HepG2 (cell line): ENCODE results near the gene MAP3K19. TPM values are rescaled to one million over a fixed set of nuclear protein-coding genes. Genes with fewer than 3 reads are reported as not detected.

Experiments
- ATAC-seq: fragments of 200-7000 bp; cut with Tn5 transposase; 3 replicates; pipeline ENCODE4 v1.9.1; 2020; ENCODE audit warnings: mild to moderate bottlenecking, moderate library complexity
- BruUV-seq: library from RNA; stranded (reverse); fragments of 400-500 nt; replicated peaks from 2 replicates; lab custom pipeline; 2021; lab: Mats Ljungman, UMichigan
- CTCF ChIA-PET: fragments of 300-600 bp; formaldehyde crosslinking; extraction: SDS; loops from one replicate; lab custom pipeline; 2021; ENCODE audit warnings: low total read pairs, inconsistent platforms, low intra/inter-chr PET ratio; lab: Yijun Ruan, JAX
- POLR2A ChIA-PET: fragments of 350-600 bp; sonication (Branson Sonifier 250); formaldehyde crosslinking; loops from one replicate; lab custom pipeline; 2020; ENCODE audit warnings: antibody characterized with exemption, inconsistent platforms; lab: Yijun Ruan, JAX
- DNase-seq: peaks from one replicate; pipeline ENCODE4 v3.0.0-alpha.2; 2015; ENCODE audit warnings: low spot score
- FAIRE-seq: peaks from 3 replicates; lab custom pipeline; 2011; peaks lifted over from hg19 to GRCh38; lab: Jason Lieb, UNC
- H2AFZ ChIP-seq: one replicate; pipeline ENCODE4 v1.6.1; 2011; ENCODE audit warnings: low read length, inconsistent platforms
- H3K27ac ChIP-seq: fragments of 300-600 bp; 3 replicates; pipeline ENCODE4 v1.8.0; 2011; ENCODE audit warnings: mixed run types, mild to moderate bottlenecking, mixed read lengths, low read length, inconsistent platforms; ENCODE audit not compliant: insufficient read depth; ENCODE audit errors: extremely low read length
- H3K27me3 ChIP-seq, 2 experiments: fragments of 200-600 bp in 1 of 2; 2 replicates in 1 of 2; 3 replicates in 1 of 2; pipeline versions ENCODE4 v1.6.0 to v1.8.0; 2011; ENCODE audit warnings: low read length in 2 of 2, mild to moderate bottlenecking in 2 of 2, moderate library complexity in 2 of 2, inconsistent platforms in 1 of 2; ENCODE audit not compliant: insufficient read depth in 2 of 2, control insufficient read depth in 1 of 2
- H3K36me3 ChIP-seq, 2 experiments: fragments of 200-600 bp in 1 of 2; replicated peaks in 1 of 2; 2 replicates in 1 of 2; 3 replicates in 1 of 2; pipeline versions ENCODE4 v1.5.1 to v1.8.0; 2011; ENCODE audit warnings: low read length in 2 of 2, inconsistent platforms in 1 of 2; ENCODE audit not compliant: insufficient read depth in 2 of 2, control insufficient read depth in 1 of 2
- H3K4me1 ChIP-seq: 2 replicates; pipeline ENCODE4 v1.5.1; 2012; ENCODE audit warnings: low read length, inconsistent platforms; ENCODE audit not compliant: insufficient read depth
- H3K4me2 ChIP-seq: 2 replicates; pipeline ENCODE4 v1.6.0; 2011; ENCODE audit warnings: low read depth, low read length, inconsistent platforms
- H3K4me3 ChIP-seq, 3 experiments: fragments of 200-600 bp in 1 of 3; sonication (generic), shearing (Covaris generic) in 1 of 3; replicated peaks in 1 of 3; 2 replicates each; pipeline ENCODE4 v1.5.1; 2011 to 2016; ENCODE audit warnings: low read length in 3 of 3, inconsistent platforms in 2 of 3, low read depth in 2 of 3, mild to moderate bottlenecking in 2 of 3, control low read depth in 1 of 3, mixed read lengths in 1 of 3; ENCODE audit not compliant: insufficient read depth in 1 of 3
- H3K79me2 ChIP-seq: one replicate; pipeline ENCODE4 v1.6.1; 2011; ENCODE audit warnings: low read length, inconsistent platforms; ENCODE audit not compliant: insufficient read depth
- H3K9ac ChIP-seq: 2 replicates; pipeline ENCODE4 v1.6.0; 2011; ENCODE audit warnings: mild to moderate bottlenecking, low read depth, low read length, inconsistent platforms; ENCODE audit not compliant: insufficient read depth
- H3K9me3 ChIP-seq: 2 replicates; pipeline ENCODE4 v1.5.1; 2012; ENCODE audit warnings: mild to moderate bottlenecking, low read length
- H4K20me1 ChIP-seq: 2 replicates; pipeline ENCODE4 v1.6.0; 2011; ENCODE audit warnings: inconsistent platforms, mild to moderate bottlenecking, low read length, moderate library complexity; ENCODE audit not compliant: insufficient read depth
- CEBPB ChIP-seq: IDR thresholded peaks from 2 replicates; pipeline ENCODE4 v1.6.1; 2011; ENCODE audit warnings: low read depth, low read length, improper control_type of control experiment, borderline replicate concordance
- CENPX ChIP-seq: sonication (generic); formaldehyde crosslinking; IDR thresholded peaks from 2 replicates; pipeline ENCODE4 v1.9.0; 2021; ENCODE audit warnings: mild to moderate bottlenecking, missing genetic modification reagents, moderate library complexity
- FOXO1 ChIP-seq: sonication (generic); formaldehyde crosslinking; IDR thresholded peaks from 2 replicates; pipeline ENCODE4 v1.4.0; 2020; ENCODE audit warnings: missing genetic modification reagents
- IKZF4 ChIP-seq: sonication (generic); formaldehyde crosslinking; IDR thresholded peaks from 2 replicates; pipeline ENCODE4 v1.5.1; 2020; ENCODE audit warnings: borderline replicate concordance, mild to moderate bottlenecking, low read depth, missing genetic modification reagents; ENCODE audit errors: not compliant biosample characterization
- KMT2B ChIP-seq: IDR thresholded peaks from 2 replicates; pipeline ENCODE4 v1.6.1; 2016; ENCODE audit warnings: missing genetic modification reagents, missing compliant biosample characterization
- MTF2 ChIP-seq: sonication (generic); formaldehyde crosslinking; IDR thresholded peaks from 2 replicates; pipeline ENCODE4 v1.5.0; 2020; ENCODE audit warnings: missing genetic modification reagents, borderline replicate concordance
- MYNN ChIP-seq: sonication (generic); formaldehyde crosslinking; IDR thresholded peaks from 2 replicates; pipeline ENCODE4 v1.4.0; 2020; ENCODE audit warnings: mild to moderate bottlenecking, low read depth, missing genetic modification reagents
- NR2F1 ChIP-seq, 2 experiments: fragments of 450-650 bp in 1 of 2; formaldehyde crosslinking in 1 of 2; IDR thresholded peaks; 2 replicates each; pipeline versions ENCODE4 v1.5.0 to v1.6.1; 2016 to 2020; ENCODE audit warnings: mild to moderate bottlenecking in 1 of 2, missing compliant biosample characterization in 1 of 2, missing genetic modification reagents in 1 of 2, moderate library complexity in 1 of 2
- RERE ChIP-seq: IDR thresholded peaks from 2 replicates; pipeline ENCODE4 v1.6.1; 2016; ENCODE audit warnings: low read depth, missing genetic modification reagents, missing compliant biosample characterization
- SIN3A ChIP-seq: IDR thresholded peaks from 2 replicates; pipeline ENCODE4 v1.6.1; 2011; ENCODE audit warnings: low read depth, mild to moderate bottlenecking, control low read depth, low read length, borderline replicate concordance
- ZBTB44 ChIP-seq: sonication (generic); formaldehyde crosslinking; IDR thresholded peaks from 2 replicates; pipeline ENCODE4 v1.4.0; 2020; ENCODE audit warnings: missing genetic modification reagents
- ZKSCAN5 ChIP-seq: sonication (generic); formaldehyde crosslinking; IDR thresholded peaks from 2 replicates; pipeline ENCODE4 v1.5.1; 2020; ENCODE audit warnings: mild to moderate bottlenecking, missing genetic modification reagents
- ZNF335 ChIP-seq: sonication (generic); formaldehyde crosslinking; IDR thresholded peaks from 2 replicates; pipeline ENCODE4 v1.4.0; 2020; ENCODE audit warnings: missing genetic modification reagents
- ZNF337 ChIP-seq: sonication (generic); formaldehyde crosslinking; IDR thresholded peaks from 2 replicates; pipeline ENCODE4 v1.5.1; 2020; ENCODE audit warnings: missing genetic modification reagents, low read depth, mild to moderate bottlenecking, borderline replicate concordance
- ZNF546 ChIP-seq: sonication (generic); formaldehyde crosslinking; conservative IDR thresholded peaks from 2 replicates; pipeline ENCODE4 v1.8.1; 2023; ENCODE audit warnings: mild to moderate bottlenecking, missing genetic modification reagents
- ZNF549 ChIP-seq: sonication (generic); formaldehyde crosslinking; IDR thresholded peaks from 2 replicates; pipeline ENCODE4 v1.5.0; 2020; ENCODE audit warnings: missing genetic modification reagents
- ZNF7 ChIP-seq: IDR thresholded peaks from 2 replicates; pipeline ENCODE4 v1.6.1; 2016; ENCODE audit warnings: missing biosample characterization, missing genetic modification reagents
- ZNF761 ChIP-seq: sonication (generic); formaldehyde crosslinking; conservative IDR thresholded peaks from 2 replicates; pipeline ENCODE4 v1.4.0; 2020; ENCODE audit warnings: mild to moderate bottlenecking, missing genetic modification reagents
- WGBS: methylation state at CpG from one replicate; pipeline ENCODE4 v1.1.6; 2017; ENCODE audit warnings: low lambda C conversion rate; 5-methylcytosine and 5-hydroxymethylcytosine counted together
- in situ Hi-C: cut with HindIII; loops from 2 replicates; pipeline ENCODE4 v1.10.0; 2017; ENCODE audit warnings: low pct_unique_long_range_greater_than_20kb; ENCODE audit not compliant: extremely low pct_ligation_motif_present
- intact Hi-C: fragments of 100-400 bp; cut with micrococcal nuclease; formaldehyde crosslinking; loops from one replicate; pipeline ENCODE4 v1.10.0; 2022; ENCODE audit not compliant: unreplicated experiment
- polyA plus RNA-seq, 8 experiments: library from polyadenylated mRNA; depleted of rRNA in 3 of 8; stranded (reverse) in 7 of 8; unstranded in 1 of 8; fragments of >200 nt; fragmentation: Illumina TruSeq in 4 of 8; extraction: Trizol in 4 of 8; gene quantifications; 2 replicates each; pipeline versions ENCODE4 v1.2.1 to v1.2.3, GENCODE V29; 2011 to 2016; ENCODE audit warnings: low read depth in 4 of 8, missing spikeins in 1 of 8, mixed read lengths in 1 of 8; ENCODE audit not compliant: insufficient read depth in 1 of 8
- total RNA-seq, 5 experiments: library from RNA; depleted of rRNA; stranded (reverse); fragments of >200 nt; fragmentation: Illumina TruSeq; extraction: Trizol; gene quantifications; 2 replicates each; pipeline ENCODE4 v1.2.3, GENCODE V29; 2016; ENCODE audit warnings: low read depth in 1 of 5

The MAP3K19 gene
- total and polyA plus RNA-seq, 2 of the 13 experiments (the other 11 are each of a cell fraction or from before 2014, with no cell fraction given) = not detected

GRCh38 chr2:134917360-134917865 lies 129.8 kb downstream of the MAP3K19 start:
- intact Hi-C loops (loop anchor here (5.0 to 10.0 kb wide), 4 partner anchors 137 to 803 kb away; partner anchors contain the start of genes R3HDM1, RAB3GAP1 and ZRANB3), in situ Hi-C loops (no loop called here)
- Histone ChIP-seq H2AFZ (peak overlapping the region; percentile 31), H3K36me3 (no peaks in the 10 kb centered on the region; a peak in 1 of 5 replicates), H3K4me3 (peak overlapping the region; percentile 77 to 100 (median 94)), H3K27ac (peak overlapping the region; percentile 99), H3K4me2 (peak overlapping the region; percentile 87), H3K27me3 (no peaks in the 10 kb centered on the region; a peak in 1 of 5 replicates), H3K9ac (peak overlapping the region; percentile 99), H4K20me1 (peaks cover 30% of the 10 kb centered on the region), H3K9me3 (no peaks in the 10 kb centered on the region), H3K4me1 (peaks cover 30% of the 10 kb centered on the region), H3K79me2 (peaks cover 40% of the 10 kb centered on the region)
- ATAC-seq = peak; percentile 0; the same call in 1 of the 3 replicates
- no peak for FAIRE-seq
- 6% methylated on average over 16 of the region's 16 CpGs for WGBS
- ChIA-PET CTCF (no interaction called here), POLR2A (interaction anchor here (1.0 to 2.7 kb wide), 7 partner anchors 9 to 1068 kb away, joined by 3 to 15 read pairs (median 7); partner anchors contain the start of genes DARS1, R3HDM1, RAB3GAP1 and ZRANB3)
- no TSS peak for BruUV-seq
- peak; percentile 11 for DNase-seq
- TF ChIP-seq SIN3A (no peak), CENPX (no peak), ZNF549 (no peak), ZKSCAN5 (CRISPR knock-in tag) (no peak), MYNN (no peak), ZNF337 (peak; percentile 2; the same call in 1 of the 2 replicates), ZNF761 (no peak), NR2F1 (CRISPR knock-in tag; IDR thresholded peaks at IDR 0.05) (0 out of 4 replicates have a peak, but pooled peaks of 1 of the 2 experiments have one; percentile 41), FOXO1 (CRISPR knock-in tag) (no peak), ZBTB44 (CRISPR knock-in tag) (no peak), MTF2 (CRISPR knock-in tag) (0 out of 2 replicates have a peak, but pooled peaks have one; percentile 13), KMT2B (0 out of 2 replicates have a peak, but pooled peaks have one; percentile 32), ZNF335 (0 out of 2 replicates have a peak, but pooled peaks have one; percentile 47), CEBPB (peak; percentile 91), ZNF546 (CRISPR knock-in tag) (0 out of 2 replicates have a peak, but pooled peaks have one; percentile 41), IKZF4 (CRISPR knock-in tag) (no peak), ZNF7 (no peak), RERE (CRISPR knock-in tag) (no peak)
